Trophoblast cell (in vitro differentiated cells and primary cell): ENCODE data around the gene KIRREL3.
A peak's percentile ranks its signal among the peaks of the same experiment; 100 is the strongest.

ENCODE experiments used
- DNase-seq, 2 donors: peaks; one replicate each; pipeline ENCODE4 v3.0.0-alpha.2; 2016
- H2AFZ ChIP-seq: 2 replicates; pipeline ENCODE4 v1.6.1; 2013; ENCODE audit warnings: low read length, moderate library complexity, mild to moderate bottlenecking; ENCODE audit not compliant: insufficient read depth, poor library complexity
- H2AK5ac ChIP-seq: 2 replicates; pipeline ENCODE4 v1.6.1; 2013; ENCODE audit warnings: mild to moderate bottlenecking, low read length
- H2BK120ac ChIP-seq: 2 replicates; pipeline ENCODE4 v1.6.1; 2013; ENCODE audit warnings: low read length, mild to moderate bottlenecking, moderate library complexity; ENCODE audit not compliant: insufficient read depth, poor library complexity
- H2BK12ac ChIP-seq: 2 replicates; pipeline ENCODE4 v1.6.1; 2013; ENCODE audit warnings: mild to moderate bottlenecking, low read length, moderate library complexity
- H2BK5ac ChIP-seq: 2 replicates; pipeline ENCODE4 v1.6.1; 2013; ENCODE audit warnings: low read length, low read depth, moderate library complexity, mild to moderate bottlenecking; ENCODE audit not compliant: poor library complexity
- H3K14ac ChIP-seq: 2 replicates; pipeline ENCODE4 v1.6.1; 2013; ENCODE audit warnings: mild to moderate bottlenecking, low read length
- H3K18ac ChIP-seq: 2 replicates; pipeline ENCODE4 v1.6.1; 2013; ENCODE audit warnings: mild to moderate bottlenecking, low read length
- H3K23ac ChIP-seq: 2 replicates; pipeline ENCODE4 v1.6.1; 2013; ENCODE audit warnings: low read length
- H3K27ac ChIP-seq: 2 replicates; pipeline ENCODE4 v1.5.1; 2013; ENCODE audit warnings: low read depth, mild to moderate bottlenecking, inconsistent platforms, low read length, moderate library complexity
- H3K27me3 ChIP-seq: 2 replicates; pipeline ENCODE4 v1.6.1; 2013; ENCODE audit warnings: inconsistent platforms, mild to moderate bottlenecking, low read length, moderate library complexity; ENCODE audit not compliant: insufficient read depth
- H3K36me3 ChIP-seq, 2 experiments: 1 replicate in 1 of 2; 2 replicates in 1 of 2; pipeline ENCODE4 v1.6.1; 2013; ENCODE audit warnings: low read length in 2 of 2, mild to moderate bottlenecking in 2 of 2, moderate library complexity in 1 of 2; ENCODE audit not compliant: insufficient read depth in 2 of 2, control insufficient read depth in 1 of 2
- H3K4ac ChIP-seq: 2 replicates; pipeline ENCODE4 v1.6.1; 2013; ENCODE audit warnings: low read depth, mild to moderate bottlenecking, low read length, moderate library complexity
- H3K4me1 ChIP-seq, 2 experiments: 1 replicate in 1 of 2; 2 replicates in 1 of 2; pipeline ENCODE4 v1.6.1; 2013; ENCODE audit warnings: low read length in 2 of 2, mild to moderate bottlenecking in 2 of 2, moderate library complexity in 1 of 2; ENCODE audit not compliant: insufficient read depth in 2 of 2, control insufficient read depth in 1 of 2
- H3K4me2 ChIP-seq: 2 replicates; pipeline ENCODE4 v1.6.1; 2013; ENCODE audit warnings: inconsistent platforms, mild to moderate bottlenecking, low read length, moderate library complexity
- H3K4me3 ChIP-seq: 2 replicates; pipeline ENCODE4 v1.5.1; 2013; ENCODE audit warnings: mild to moderate bottlenecking, low read depth, low read length, inconsistent platforms
- H3K79me1 ChIP-seq: one replicate; pipeline ENCODE4 v1.6.1; 2013; ENCODE audit warnings: low read length
- H3K79me2 ChIP-seq: 2 replicates; pipeline ENCODE4 v1.6.1; 2013; ENCODE audit warnings: low read length, mild to moderate bottlenecking; ENCODE audit not compliant: control insufficient read depth, insufficient read depth, poor library complexity
- H3K9ac ChIP-seq: 2 replicates; pipeline ENCODE4 v1.6.1; 2013; ENCODE audit warnings: mild to moderate bottlenecking, low read length
- H3K9me3 ChIP-seq: 2 replicates; pipeline ENCODE4 v1.6.1; 2013; ENCODE audit warnings: low read depth, mild to moderate bottlenecking, control low read depth, inconsistent platforms, low read length; ENCODE audit not compliant: insufficient read depth
- H4K12ac ChIP-seq: 2 replicates; pipeline ENCODE4 v1.6.1; 2013; ENCODE audit warnings: low read depth, mild to moderate bottlenecking, low read length, moderate library complexity
- H4K8ac ChIP-seq: 2 replicates; pipeline ENCODE4 v1.6.1; 2013; ENCODE audit warnings: low read depth, mild to moderate bottlenecking, low read length, moderate library complexity
- H4K91ac ChIP-seq: one replicate; pipeline ENCODE4 v1.6.1; 2013; ENCODE audit warnings: low read depth, mild to moderate bottlenecking, low read length, moderate library complexity
- WGBS: extraction: QIAGEN DNeasy Blood & Tissue Kit; methylation state at CpG from one replicate; pipeline ENCODE4 v1.1.7; 2013; ENCODE audit warnings: missing lambda C conversion rate; ENCODE audit not compliant: insufficient read length, insufficient coverage; ENCODE audit errors: extremely low coverage; 5-methylcytosine and 5-hydroxymethylcytosine counted together

Gene KIRREL3

GRCh38 chr11:126583594-126584427, 416.8 kb downstream of the KIRREL3 start:
- no CpG with 5 or more reads among the region's 26 CpGs for WGBS
- H2BK120ac ChIP-seq = no peak overlapping the region

GRCh38 chr11:126583101-126583500, 417.5 kb downstream of the KIRREL3 start:
- H3K27ac ChIP-seq = no peak overlapping the region
- H3K36me3 ChIP-seq = no peaks in the 10 kb centered on the region
- H3K14ac ChIP-seq = no peak overlapping the region
- no peaks in the 10 kb centered on the region for H3K27me3 ChIP-seq
- H2BK12ac ChIP-seq = no peak overlapping the region
- no peak overlapping the region for H2AFZ ChIP-seq
- no peaks in the 10 kb centered on the region for H3K79me1 ChIP-seq
- H3K23ac ChIP-seq = no peak overlapping the region
- H3K4me1 ChIP-seq = no peaks in the 10 kb centered on the region
- H3K4me2 ChIP-seq = no peak overlapping the region
- no peak overlapping the region for H2BK5ac ChIP-seq
- no peak overlapping the region for H3K4me3 ChIP-seq
- H2AK5ac ChIP-seq = no peak overlapping the region
- peak overlapping the region; percentile 15 for H3K9ac ChIP-seq
- DNase-seq = no peak
- H3K4ac ChIP-seq = no peak overlapping the region
- H4K8ac ChIP-seq = no peak overlapping the region
- no peak overlapping the region for H4K91ac ChIP-seq
- no peak overlapping the region for H4K12ac ChIP-seq
- no peaks in the 10 kb centered on the region for H3K9me3 ChIP-seq
- no peaks in the 10 kb centered on the region for H3K79me2 ChIP-seq
- H2BK120ac ChIP-seq = no peak overlapping the region
- no peak overlapping the region for H3K18ac ChIP-seq
- WGBS = no CpG with 5 or more reads among the region's 3 CpGs

More at GRCh38 chr11:126583594-126584427, 416.8 kb downstream of the KIRREL3 start:
- Histone ChIP-seq H4K12ac (no peak overlapping the region), H3K9ac (no peak overlapping the region), H3K27ac (no peak overlapping the region), H2BK12ac (no peak overlapping the region), H3K23ac (no peak overlapping the region), H3K14ac (no peak overlapping the region), H3K79me2 (no peaks in the 10 kb centered on the region), H3K9me3 (no peaks in the 10 kb centered on the region), H3K27me3 (no peaks in the 10 kb centered on the region), H3K4me2 (no peak overlapping the region), H2BK5ac (no peak overlapping the region), H3K79me1 (no peaks in the 10 kb centered on the region), H4K8ac (no peak overlapping the region), H3K4ac (no peak overlapping the region), H3K36me3 (no peaks in the 10 kb centered on the region), H2AK5ac (no peak overlapping the region), H3K4me3 (no peak overlapping the region), H3K4me1 (no peaks in the 10 kb centered on the region), H2AFZ (no peak overlapping the region), H3K18ac (no peak overlapping the region), H4K91ac (no peak overlapping the region)
- no peak for DNase-seq

GRCh38 chr11:126581871-126582648, 418.5 kb downstream of the KIRREL3 start:
- Histone ChIP-seq H2AFZ (no peak overlapping the region), H2BK120ac (no peak overlapping the region), H3K79me1 (no peaks in the 10 kb centered on the region), H3K4me3 (no peak overlapping the region), H3K18ac (no peak overlapping the region), H3K4me2 (no peak overlapping the region), H3K27me3 (no peaks in the 10 kb centered on the region), H2AK5ac (no peak overlapping the region), H4K91ac (no peak overlapping the region), H3K79me2 (no peaks in the 10 kb centered on the region), H3K4ac (no peak overlapping the region), H3K36me3 (no peaks in the 10 kb centered on the region), H2BK5ac (no peak overlapping the region), H2BK12ac (no peak overlapping the region), H3K9ac (no peak overlapping the region), H3K23ac (no peak overlapping the region), H3K27ac (no peak overlapping the region), H3K9me3 (no peaks in the 10 kb centered on the region), H3K14ac (no peak overlapping the region), H4K8ac (no peak overlapping the region), H3K4me1 (no peaks in the 10 kb centered on the region), H4K12ac (no peak overlapping the region)
- no peak for DNase-seq
- no CpG with 5 or more reads among the region's 11 CpGs for WGBS

- Histone ChIP-seq H2AFZ (no peak overlapping the region), H3K23ac (no peak overlapping the region), H4K91ac (no peak overlapping the region), H3K9me3 (no peaks in the 10 kb centered on the region), H2AK5ac (no peak overlapping the region), H4K8ac (no peak overlapping the region), H3K79me2 (no peaks in the 10 kb centered on the region), H3K27me3 (no peaks in the 10 kb centered on the region), H3K14ac (no peak overlapping the region), H2BK120ac (no peak overlapping the region), H3K4me2 (no peak overlapping the region), H2BK5ac (no peak overlapping the region), H4K12ac (no peak overlapping the region), H2BK12ac (no peak overlapping the region), H3K36me3 (no peaks in the 10 kb centered on the region), H3K4ac (no peak overlapping the region), H3K4me1 (no peaks in the 10 kb centered on the region), H3K4me3 (no peak overlapping the region), H3K18ac (no peak overlapping the region), H3K79me1 (no peaks in the 10 kb centered on the region), H3K27ac (no peak overlapping the region), H3K9ac (no peak overlapping the region)
- DNase-seq = peak in 1 of 2 donors; percentile 26
- no CpG with 5 or more reads among the region's 9 CpGs for WGBS
Observed at GRCh38 chr11:126578426-126578825, 422.1 kb downstream of the KIRREL3 start.
